Left cardiac atrium (tissue), 4 donors: Measurements from ENCODE around the gene TMEM178B. TPM values are rescaled to one million over a fixed set of nuclear protein-coding genes. Genes with fewer than 3 reads are reported as not detected.
A peak's percentile ranks its signal among the peaks of the same experiment; 100 is the strongest.

Experiments
- ATAC-seq, 2 donors: fragments of 200-7000 bp; cut with Tn5 transposase; one replicate each; pipeline ENCODE4 v1.9.1; 2020; ENCODE audit warnings: mild to moderate bottlenecking in 2 of 2, moderate library complexity in 2 of 2
- DNase-seq: peaks from one replicate; pipeline ENCODE4 v3.0.0-alpha.2; 2020
- intact Hi-C, 2 donors: fragments of 100-400 bp; cut with DNase I; formaldehyde crosslinking; loops; one replicate each; pipeline versions ENCODE4 v1.14.1 to v1.15.1; 2022 to 2023
- total RNA-seq, 2 donors: library from RNA; stranded (reverse); fragmentation: NEBNext Ultra II Directional; extraction: Animal tissue kit (Norgen Biotek cat#: 25700); gene quantifications; one replicate each; pipeline ENCODE4 v1.2.1, GENCODE V29; 2021
- donor health status: DM: no; HTN: yes; CAD: no.
- donor health status: DM: no; HTN: yes; CAD: no; lungs with severe emphysema.
- donor health status: DM: yes; HTN: yes; CAD: no.
- donor health status: Dilated cardiomyopathy.

Gene TMEM178B
- total RNA-seq, 2 donors from 2014 or later: 24.4 to 29.9 TPM

- intact Hi-C loops: no loop called here
- ATAC-seq (peak in 1 of 2 donors; percentile 16), DNase-seq (no peak)
Measured at GRCh38 chr7:141415999-141416398, 342.1 kb downstream of the TMEM178B start.

- intact Hi-C loops: no loop called here
- no peak for DNase-seq
- ATAC-seq: no peak
Measured at GRCh38 chr7:141416650-141417270, 342.9 kb downstream of the TMEM178B start.

- intact Hi-C loops: no loop called here
- DNase-seq (no peak), ATAC-seq (no peak)
Measured at GRCh38 chr7:141417506-141417905, 343.6 kb downstream of the TMEM178B start.

GRCh38 chr7:141418066-141418465 is 344.2 kb downstream of the TMEM178B start:
- intact Hi-C loops: no loop called here
- DNase-seq (no peak), ATAC-seq (no peak)

GRCh38 chr7:141421306-141421705 is 347.4 kb downstream of the TMEM178B start:
- intact Hi-C loops: no loop called here
- DNase-seq (no peak), ATAC-seq (no peak)

DNA sequence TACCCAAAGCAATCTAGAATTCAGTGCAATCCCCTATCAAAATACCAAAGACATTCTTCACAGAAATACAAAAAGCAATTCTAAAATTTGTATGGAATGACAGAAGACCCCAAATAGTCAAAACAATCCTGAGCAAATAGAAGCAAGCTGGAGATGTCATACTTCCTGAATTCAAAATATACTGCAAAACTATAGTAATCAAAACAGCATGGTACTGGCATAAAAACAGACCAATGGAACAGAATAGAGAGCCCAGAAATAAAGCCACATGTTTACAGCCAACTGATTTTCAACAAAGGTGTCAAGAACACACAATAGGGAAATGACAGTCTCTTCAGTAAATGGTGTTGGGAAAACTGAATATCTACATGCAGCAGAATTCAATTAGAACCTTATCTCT is 353.3 kb downstream of the TMEM178B start:
- ATAC-seq: no peak
- no peak for DNase-seq
- intact Hi-C loops: no loop called here

DNA sequence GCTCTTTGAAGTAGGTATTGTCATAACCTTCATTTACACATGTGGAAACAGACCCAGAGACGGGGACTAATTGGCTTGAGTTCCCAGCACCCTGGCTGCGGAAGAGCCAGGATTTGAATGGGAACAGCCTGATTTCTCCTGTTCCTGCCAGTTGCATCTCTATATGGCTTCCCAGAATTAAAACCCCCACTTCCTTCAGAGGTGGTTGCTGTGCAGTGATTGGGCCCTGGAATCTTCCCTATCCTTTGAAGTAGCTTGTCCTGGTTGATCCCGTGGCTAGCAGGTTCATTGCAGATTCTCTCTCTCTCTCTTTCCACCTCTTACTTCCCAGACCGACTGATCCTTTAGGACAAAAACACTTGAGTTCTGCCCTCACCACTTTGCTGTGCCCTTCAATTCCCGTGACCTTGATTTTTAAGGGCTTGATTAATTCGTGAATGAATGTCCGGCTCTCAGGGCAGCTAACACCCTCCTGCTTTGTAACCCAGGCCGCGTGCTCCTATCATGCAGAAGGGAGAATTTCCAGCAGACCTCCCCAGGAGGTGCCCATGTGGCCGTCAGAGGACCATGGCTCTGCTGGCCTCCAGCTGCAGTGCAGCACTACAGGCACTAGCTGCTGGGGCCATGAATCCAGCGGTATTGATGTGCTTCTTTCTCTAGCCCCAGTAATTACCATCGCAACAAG is 356.7 kb downstream of the TMEM178B start:
- intact Hi-C loops: no loop called here
- no peak for DNase-seq
- peak; percentile 59 to 74 for ATAC-seq

DNA sequence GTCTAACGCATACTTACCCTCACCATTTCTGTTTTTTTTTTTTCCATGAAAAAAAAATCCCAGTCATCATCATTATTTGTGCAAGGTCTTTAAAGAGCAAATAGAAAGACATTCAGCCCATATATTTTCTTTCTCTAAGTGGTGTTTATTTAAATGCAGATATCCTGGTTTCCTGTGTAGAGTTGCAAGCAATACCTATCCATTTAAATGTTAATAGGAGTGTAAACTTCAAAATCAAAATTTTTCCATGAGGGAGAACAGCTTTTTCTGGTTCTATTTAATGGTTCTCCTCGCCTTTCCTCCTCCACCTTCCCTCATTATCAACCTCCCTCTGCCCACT is 357.2 kb downstream of the TMEM178B start:
- DNase-seq (no peak), ATAC-seq (no peak)
- intact Hi-C loops: no loop called here

GRCh38 chr7:141431711-141432110 is 357.8 kb downstream of the TMEM178B start:
- DNase-seq (no peak), ATAC-seq (no peak)
- intact Hi-C loops: no loop called here

DNA sequence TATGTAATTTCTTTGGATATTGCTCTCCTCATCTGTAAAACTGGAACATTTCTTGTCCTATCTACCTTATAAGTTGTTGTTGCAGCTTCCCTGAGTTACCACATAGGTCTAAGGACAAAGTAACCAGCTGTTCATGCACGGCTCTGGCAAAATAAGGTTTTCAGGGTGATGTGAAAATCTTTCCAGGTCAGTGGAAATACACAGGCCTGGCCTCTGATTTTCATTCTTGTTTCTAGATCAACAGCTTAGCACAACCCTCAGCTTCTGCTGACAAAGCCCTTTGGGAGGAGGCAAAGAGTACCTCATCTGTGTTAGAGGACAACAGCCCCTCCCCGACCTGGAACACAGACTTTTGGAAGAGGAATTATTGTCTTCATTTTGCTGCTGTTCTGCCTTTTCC is 359.8 kb downstream of the TMEM178B start:
- no peak for ATAC-seq
- no peak for DNase-seq
- intact Hi-C loops: no loop called here

GRCh38 chr7:141436139-141436538 is 362.3 kb downstream of the TMEM178B start:
- no peak for ATAC-seq
- intact Hi-C loops: no loop called here
- DNase-seq: no peak

DNA sequence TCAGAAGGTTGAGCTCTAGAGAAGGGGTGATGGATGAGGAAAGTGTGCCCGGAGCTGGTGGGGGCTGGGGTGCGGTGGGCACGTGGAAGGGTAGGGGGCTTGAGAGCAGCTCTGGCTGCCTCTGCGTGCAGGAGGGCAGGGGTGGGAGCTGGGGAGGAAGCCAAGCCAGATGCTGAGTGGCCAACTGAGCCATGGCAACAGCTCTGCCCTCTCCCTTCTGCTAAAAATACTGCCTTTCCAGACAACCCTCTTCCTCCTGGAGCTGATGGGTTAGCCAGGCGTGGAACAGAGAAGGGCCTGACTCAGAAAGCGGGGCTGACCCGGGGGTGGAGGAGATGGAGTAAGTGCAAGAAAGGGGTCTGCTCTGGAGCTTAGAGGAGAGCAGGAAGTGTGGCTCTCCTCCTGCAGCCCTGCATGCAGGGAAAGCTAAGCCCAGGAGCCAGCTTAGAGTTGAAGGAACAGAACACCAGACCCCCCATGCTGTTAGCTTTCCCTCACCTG is 362.8 kb downstream of the TMEM178B start:
- ATAC-seq (no peak), DNase-seq (no peak)

DNA sequence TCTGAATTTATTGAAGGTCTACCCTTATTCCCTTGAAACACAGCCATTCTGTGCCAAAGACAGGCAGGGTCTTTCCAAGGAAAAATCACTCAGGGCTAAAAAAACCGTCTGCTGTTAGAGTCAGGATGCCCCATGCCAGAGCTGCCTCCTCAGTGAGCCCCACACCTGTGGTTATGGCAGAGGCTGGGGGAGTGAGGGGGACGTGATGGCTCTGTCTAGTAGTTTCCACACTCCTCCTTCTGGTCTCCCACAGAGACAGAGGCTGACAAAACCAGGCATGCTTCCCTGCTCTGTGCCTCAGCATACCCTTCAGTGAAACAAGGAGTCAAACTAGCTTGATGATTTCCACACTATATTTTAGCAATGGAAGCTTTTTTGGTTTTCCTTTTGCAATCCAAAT is 365.3 kb downstream of the TMEM178B start:
- ATAC-seq: no peak
- intact Hi-C loops: no loop called here
- no peak for DNase-seq

More for the DNA sequence above, 362.8 kb downstream of the TMEM178B start:
- intact Hi-C loops: no loop called here

DNA sequence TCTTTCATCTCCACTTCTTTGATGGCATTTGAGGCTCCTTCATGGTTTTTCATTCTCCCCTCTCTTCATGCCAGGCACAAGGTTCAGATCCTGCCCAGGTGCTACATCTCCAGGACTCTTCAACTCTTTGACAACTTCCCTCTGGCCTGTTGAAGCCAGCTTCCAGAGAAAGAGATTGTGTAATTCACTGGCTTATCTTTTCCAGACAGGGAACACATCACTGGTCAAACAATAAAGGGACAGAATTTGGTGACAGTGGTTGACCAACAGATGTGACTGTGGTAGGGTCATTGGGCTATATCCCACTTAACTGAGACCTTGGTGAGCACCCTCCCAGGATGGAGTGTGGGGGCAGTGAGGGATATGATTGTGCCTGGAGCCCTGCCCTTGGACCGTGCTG is 365.9 kb downstream of the TMEM178B start:
- no peak for ATAC-seq
- intact Hi-C loops: no loop called here

DNA sequence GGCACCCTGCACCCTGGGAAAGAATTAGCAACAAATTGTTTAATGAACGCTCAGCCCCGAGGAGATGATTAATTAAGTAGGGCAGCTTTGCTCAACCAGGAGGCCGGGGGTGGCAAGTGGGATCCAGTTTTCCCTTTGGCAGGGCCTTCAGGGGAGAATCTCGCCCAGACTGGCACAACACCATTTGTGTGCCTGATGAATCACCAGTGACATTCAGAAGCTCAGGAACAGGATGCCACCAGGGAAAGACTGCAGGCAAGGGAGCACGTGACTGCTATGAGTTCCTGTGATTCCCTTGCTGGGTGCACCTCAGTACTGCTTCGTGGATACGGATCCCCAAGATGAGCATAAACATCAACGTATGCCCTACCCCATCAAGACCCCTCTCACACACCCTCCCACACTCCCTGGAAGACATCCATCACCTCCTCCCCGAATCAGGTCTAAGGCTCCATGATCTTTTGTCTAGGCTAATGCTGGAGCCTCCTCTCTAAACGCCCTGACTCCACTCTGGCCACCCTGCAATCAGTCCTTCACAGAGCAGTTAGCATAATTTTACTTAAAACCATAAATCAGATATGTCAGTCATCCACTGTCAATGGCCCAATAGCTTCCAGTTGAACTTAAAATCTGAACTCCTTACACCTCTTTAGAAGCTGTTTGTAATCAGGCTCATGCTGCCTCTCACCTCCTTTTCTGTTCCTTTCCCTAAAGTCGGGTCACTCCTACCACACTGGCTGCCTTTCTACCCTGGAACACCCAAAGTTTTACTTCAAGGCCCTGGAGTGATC is 368.2 kb downstream of the TMEM178B start:
- ATAC-seq: peak; percentile 44 to 73
- no peak for DNase-seq
- intact Hi-C loops: no loop called here

More for the DNA sequence above, 365.9 kb downstream of the TMEM178B start:
- DNase-seq: no peak

GRCh38 chr7:141442781-141443180 is 368.9 kb downstream of the TMEM178B start:
- intact Hi-C loops: no loop called here
- ATAC-seq (no peak), DNase-seq (no peak)

DNA sequence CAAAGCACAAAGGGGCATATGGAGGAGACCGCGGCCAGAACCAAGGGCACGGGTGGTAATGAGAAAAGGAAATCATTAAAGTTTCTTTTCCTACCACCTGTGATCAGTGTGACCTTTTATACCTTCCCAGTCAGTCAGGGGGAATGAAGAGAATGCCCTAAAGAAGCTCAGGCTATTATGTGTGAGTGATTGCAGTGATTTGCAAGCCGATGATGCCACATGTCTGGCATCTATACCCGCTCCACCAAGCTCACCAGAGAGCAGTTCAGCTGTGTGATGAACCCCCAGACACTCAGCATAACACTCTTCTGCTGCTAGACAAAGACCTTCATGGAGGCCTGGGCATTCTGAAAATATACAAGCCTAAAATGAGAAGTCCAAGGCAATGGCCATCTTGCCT is 371.1 kb downstream of the TMEM178B start:
- intact Hi-C loops: no loop called here
- DNase-seq (no peak), ATAC-seq (no peak)

- DNase-seq (no peak), ATAC-seq (no peak)
- intact Hi-C loops: no loop called here
Measured at GRCh38 chr7:141451232-141451631, 377.4 kb downstream of the TMEM178B start.

DNA sequence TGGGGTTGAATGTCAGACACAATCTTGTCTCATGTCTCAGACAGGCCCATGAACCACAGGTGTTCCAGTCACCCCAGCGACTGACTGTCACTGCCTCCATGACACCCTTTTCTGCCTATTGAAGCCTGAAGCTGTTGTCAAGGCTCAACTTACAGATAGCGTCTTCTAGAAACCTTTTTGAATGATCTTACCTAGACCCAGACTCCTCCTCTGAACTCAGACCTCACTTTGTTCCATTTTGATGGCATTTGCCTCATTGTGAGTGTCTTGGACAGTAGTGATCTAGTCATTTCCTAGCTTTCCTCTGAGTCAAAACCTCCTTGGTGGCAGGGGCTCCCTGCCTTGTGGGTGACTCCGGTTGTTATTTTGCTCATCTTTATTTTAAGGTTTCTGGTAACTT is 379.0 kb downstream of the TMEM178B start:
- intact Hi-C loops: no loop called here
- DNase-seq: no peak
- no peak for ATAC-seq

- intact Hi-C loops: no loop called here
- no peak for DNase-seq
- ATAC-seq: no peak
Measured at GRCh38 chr7:141454338-141454737, 380.5 kb downstream of the TMEM178B start.
